ENCODE results near the gene APOBEC4.
"Not testable (repeated sequence)": the region's sequence is repeated elsewhere in the genome, so short reads cannot be mapped to it uniquely, and the experiment has no call there.

The APOBEC4 gene

DNA sequence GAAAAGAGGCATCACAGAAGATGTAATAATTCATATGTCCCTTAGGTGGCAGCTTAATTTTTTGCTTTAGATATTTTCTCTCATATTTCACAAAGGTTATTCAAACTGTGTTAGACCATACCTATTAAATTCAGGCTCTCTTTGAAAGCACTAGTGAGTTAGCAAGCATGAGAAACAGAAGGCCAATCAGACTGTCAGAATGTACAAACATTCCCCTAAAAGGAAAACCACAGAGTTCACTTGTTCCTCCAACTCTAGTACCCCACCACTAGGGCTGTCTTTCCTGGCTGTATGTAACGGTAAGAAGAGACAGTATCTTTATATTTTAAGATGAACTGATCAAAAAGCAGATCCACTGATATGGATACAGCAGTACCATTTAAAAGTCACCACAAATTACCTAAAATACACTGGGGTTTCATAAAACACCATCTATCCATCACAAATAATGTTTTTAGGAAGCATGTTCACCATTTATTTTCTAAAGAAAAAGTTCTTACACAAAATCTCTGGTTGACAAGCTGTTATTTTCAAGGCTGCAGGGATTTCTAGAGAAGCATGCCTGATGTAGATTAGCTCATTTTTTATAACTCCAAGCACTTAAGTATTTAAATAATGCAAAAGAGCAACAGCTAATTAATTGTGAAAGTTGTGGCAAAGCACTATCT, 19.3 kb downstream of the APOBEC4 start:
- DNase-seq: peak; percentile 47

DNA sequence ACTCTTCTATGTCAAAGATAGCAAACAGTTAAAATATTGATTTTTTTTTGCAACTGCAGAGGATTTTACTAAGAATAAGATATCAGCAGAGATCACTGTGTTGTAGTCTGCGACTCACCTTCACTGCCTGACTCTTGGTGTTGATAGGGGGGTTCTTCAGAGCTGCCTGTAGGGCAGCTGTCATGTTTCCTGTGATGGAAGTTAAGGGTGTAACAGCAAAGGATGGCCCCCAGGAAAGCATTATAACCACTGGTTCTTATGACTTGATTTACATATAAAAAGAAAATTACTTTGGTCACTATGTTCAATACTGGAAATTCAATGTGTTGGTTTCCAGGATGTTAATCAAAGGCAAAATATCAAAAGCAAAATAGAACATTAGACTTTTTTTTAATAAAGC, 20.2 kb downstream of the APOBEC4 start:
- no peak for DNase-seq

DNA sequence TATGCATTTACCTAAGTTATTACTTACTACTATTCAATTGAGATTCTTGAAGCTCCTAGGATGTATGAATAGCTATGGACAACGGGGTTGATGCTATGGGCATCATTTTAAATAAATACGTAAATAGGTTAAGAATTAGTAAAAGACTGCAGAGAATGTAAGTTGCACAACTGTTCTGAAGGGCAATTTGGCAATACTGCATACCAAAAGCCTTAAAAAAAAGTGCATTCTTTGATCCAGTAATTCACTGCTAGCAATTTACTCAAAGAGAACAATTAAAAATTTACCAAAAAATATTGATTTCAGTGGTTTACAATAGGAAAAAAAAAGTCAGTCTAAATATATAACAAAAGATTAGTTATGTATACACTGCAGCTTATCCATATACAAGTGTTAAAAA, 21.0 kb downstream of the APOBEC4 start:
- DNase-seq: peak; percentile 39

DNA sequence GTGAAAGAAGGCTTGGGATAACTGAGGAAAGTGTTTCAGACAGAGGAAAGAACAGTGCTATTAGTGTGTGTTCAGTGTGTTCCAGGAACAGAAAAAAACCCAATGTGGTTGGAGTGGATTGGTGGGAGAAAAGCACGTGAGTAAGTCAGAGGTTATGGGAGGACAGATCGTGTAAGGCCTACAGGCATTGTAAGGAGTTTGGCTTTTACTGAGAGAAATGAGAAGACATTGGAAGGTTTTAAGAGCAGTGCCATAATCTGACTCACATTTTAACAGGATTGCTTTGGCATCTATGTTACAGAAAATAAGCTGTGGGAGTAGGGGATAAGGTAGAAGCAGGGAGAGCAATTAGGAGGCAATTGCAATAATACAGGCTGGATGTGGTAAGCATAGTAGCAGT, 22.4 kb downstream of the APOBEC4 start:
- peak; percentile 23 for DNase-seq

DNA sequence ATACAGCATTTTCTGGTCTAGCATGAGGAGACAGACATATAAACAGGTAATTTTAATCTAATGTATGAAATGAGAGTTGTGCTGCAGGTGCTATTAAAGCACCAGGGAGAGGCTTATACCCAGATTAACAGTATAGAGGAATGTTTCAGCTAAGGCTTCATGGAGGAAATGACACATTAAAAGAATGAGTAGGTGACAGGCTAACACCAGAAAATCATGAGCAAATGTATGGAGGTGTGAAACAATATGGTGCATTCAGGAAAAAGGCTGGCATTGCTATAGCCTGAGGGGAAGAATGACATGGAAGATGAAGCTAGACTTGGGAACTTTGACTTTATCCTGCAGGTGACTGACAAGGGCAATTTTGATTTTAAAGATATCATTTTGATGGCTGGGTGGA, 24.6 kb downstream of the APOBEC4 start:
- no peak for DNase-seq

DNA sequence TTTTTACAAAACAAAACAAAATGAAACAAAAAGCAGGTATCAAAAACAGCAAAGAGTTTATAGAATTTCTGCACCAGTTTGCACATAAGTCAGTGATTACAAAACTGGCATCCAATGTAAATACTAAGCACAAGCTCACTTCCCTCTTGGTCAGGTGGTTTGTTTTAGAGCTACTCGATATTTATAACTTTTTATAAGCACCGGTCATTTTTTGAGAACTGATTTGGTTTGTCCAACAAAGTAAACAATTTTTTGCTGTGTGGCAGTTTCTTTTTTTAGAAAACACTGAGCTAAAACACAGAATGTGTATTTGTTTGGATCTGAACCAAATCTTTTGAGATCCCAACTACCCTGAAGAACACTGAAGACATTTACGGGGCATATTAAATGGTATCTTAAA, 26.9 kb downstream of the APOBEC4 start:
- DNase-seq: not testable (repeated sequence)

DNA sequence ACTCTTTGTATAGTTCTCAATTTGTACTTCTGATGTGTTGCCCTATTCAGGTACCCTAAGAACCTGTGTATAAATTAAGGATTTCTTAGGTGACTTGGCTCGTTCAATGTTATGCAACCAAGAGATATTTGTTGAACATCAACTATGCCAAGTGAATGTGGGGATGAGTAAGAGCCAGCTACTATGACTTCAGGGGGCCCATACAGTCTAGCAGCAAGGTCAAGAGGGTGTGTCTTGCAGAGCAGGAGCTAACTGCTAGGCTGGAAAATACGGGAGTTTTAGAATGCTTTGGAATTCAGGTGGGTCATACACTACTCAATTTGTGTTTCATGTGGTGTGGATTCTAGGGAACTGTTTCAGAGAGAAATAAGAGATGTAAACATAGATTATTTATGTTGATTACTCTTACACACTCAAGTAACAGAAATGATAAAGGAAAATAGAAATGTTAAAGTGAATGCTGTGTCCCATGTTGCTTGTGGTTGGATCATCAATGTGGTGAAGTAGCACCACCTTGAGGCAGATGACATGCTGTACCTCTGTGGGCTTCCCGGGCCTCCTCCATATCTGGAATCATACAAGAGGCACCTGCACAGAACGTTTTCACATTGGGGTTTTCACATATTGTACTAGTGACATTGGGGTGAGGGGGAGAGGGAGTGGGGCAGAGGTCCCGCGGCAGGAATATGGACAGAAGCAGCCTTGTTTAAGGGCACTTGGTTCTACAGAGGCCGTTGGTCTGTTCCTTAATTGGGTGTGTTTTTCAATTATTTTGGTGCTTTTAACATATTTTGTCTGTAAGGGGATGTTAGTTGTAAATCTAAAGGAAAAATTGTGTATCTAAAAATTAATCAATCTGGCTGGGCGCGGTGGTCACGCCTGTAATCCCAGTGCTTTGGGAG, 30.0 kb downstream of the APOBEC4 start:
- DNase-seq: peak; percentile 65

DNA sequence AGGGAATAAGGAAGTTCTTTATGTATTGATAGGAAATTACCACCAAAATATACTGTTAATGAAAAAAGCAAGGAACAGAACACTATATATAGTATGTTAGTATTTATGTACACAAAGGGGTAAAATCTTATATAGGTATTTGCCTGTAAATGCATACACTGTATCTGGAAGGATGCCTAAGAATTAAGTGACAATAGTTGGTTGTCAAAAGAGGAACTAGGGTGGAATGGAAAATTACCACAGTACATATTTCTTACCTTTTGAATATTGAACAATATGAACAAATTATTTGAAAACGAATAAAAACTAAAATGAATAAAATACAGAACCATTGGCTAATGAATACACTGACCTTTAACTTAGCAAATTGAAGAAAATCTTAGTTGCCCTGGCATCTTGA, 31.1 kb downstream of the APOBEC4 start:
- DNase-seq: no peak

DNA sequence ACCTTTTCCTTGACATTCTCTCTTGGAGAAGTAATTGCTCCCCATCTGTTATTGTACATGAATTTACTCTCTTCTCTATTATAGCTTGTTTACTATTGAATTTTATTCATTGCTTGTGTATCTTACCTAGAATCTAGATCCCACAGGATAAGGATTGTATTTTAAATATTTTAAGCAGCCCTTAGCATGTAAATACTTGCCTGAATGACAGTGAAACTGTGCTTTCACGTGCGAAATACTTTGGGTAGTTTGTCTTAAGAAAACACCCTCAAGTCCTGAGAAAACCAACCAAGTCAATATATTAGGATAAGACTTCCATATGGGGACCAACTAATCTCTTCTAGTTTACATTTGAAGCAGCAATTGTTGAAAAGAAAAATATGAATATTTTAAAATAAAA, 32.8 kb downstream of the APOBEC4 start:
- DNase-seq: no peak

DNA sequence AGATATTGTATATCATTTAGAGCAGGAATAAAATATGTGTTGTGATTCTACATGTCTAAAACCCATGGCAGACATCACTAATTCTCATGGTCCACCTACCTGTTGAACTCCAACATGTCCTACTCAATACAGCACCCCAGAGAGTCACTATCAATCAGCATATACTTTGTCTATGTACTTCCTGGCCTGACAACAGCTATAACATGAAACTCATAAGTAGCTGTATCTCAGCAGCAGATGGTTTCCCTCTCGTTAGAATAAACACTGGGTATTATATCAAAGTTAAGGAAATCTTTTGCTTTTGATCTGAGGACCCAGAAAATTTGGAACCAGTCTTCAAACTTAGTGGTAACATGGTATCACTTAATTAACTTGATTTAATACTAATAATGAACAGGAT, 33.3 kb downstream of the APOBEC4 start:
- DNase-seq: no peak

DNA sequence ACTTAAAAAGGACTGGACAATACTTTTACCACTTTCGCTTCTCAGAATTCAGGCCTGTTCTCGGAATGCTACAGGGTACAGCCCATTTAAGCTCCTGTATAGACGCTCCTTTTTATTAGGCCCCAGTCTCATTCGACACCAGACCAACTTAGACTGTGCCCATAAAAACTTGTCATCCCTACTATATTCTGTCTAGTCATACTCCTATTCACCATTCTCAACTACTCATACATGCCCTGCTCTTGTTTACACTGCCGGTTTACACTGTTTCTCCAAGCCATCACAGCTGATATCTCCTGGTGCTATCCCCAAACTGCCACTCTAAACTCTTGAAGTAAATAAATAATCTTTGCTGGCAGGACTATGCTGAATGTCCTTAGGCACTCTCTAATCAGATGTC, 34.9 kb downstream of the APOBEC4 start:
- not testable (repeated sequence) for DNase-seq

DNA sequence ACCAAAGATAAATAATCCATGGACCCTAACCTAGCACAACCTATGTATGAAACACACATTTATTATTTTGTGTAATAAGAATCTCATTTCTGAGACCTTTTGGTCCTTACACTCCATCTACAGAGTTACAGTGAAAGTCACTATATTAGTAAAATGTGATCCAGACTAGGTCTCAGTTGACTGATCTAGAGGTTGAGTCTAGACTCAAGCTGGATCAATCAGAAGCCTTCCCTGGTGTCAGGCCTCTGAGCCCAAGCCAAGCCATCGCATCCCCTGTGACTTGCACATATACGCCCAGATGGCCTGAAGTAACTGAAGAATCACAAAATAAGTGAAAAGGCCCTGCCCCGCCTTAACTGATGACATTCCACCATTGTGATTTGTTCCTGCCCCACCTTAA, 40.1 kb downstream of the APOBEC4 start:
- DNase-seq: not testable (repeated sequence)

DNA sequence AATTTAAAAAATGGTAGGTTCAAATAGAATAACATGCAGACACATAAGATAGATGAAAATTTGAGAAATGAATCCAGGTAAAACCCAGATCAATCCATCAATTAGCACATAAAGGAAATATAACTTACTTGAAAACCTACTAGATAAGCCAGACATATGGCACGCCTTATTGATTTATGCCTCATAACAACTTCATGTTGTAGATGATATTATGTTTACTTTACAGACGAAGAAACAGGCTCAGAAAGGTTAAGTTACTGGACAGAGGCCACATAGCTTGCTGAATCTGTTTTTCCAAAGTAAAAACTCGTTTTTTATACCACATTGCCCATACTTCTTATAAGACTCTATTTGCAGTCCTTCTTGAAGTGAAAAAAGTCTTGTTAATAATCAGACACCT, 40.7 kb downstream of the APOBEC4 start:
- DNase-seq: no peak

DNA sequence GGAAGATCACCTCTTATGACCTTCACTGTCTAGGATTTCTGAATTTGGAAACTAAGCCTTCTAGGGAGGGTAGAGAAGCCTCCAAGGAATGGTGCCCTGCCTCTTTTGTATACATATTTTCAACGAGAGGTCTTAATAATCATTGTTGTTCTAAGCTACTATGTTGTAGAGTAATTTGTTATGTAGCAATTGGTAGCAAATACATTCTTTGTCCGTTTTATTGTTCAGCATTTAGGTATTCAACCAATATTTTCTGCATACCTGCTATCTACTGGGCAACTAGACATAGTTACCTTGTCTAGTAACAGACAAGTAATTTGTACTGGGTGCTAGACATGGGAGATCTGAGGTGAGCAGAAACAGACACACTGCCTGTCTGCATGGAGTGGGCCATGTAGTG, 42.1 kb downstream of the APOBEC4 start:
- no peak for DNase-seq

DNA sequence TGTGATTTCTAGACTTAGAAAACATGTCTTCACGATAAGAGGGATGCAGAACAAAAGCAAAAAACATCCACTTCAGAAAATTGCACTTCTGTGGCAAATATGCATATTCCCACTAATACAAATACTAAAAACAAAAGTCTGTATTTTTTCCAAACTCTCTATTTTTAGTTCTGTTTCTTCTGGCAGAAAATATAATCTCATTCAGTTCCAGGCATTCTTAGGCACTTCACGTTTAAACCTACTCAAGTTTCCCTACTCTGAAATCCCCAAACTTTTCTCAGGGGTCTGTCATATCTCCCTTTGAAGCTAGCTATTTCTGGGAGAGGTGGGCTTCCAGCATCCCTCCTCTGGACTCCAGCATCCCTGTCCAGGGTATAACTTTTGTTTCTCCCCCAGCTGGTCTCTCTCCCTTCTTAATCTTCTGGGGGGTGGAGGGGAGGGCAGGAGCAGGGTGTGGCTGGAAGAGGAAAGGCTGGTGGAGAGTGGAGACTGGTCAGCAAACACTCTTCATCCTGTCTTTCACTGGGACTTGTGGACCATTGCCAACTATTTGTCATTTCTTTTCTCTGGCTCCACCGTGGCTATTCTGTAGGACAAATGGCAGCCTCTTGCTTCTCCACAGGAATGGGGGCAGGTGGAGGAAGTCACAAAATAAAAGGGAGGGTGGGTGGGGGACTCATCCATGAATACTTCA, 43.2 kb downstream of the APOBEC4 start:
- DNase-seq: peak; percentile 18

DNA sequence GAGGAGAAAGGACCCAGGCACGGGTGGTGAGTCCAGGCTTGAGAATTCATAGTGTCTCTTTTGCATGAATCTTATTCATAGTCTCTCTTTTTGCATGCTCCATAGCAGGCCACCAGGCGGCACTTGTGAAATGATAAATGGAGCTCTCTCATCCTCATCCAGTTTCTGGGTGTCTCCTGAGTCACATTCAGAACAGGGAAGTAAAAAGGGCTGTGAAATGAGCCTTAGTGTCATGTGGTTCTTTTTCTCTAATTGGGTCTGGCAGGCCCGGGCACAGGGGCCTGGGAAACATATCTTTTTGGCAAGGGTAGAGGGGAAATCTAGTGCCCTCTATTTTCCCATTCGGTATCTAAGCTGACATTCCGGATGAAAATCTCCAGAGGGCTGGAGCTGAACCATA, 43.8 kb downstream of the APOBEC4 start:
- peak; percentile 34 for DNase-seq

DNA sequence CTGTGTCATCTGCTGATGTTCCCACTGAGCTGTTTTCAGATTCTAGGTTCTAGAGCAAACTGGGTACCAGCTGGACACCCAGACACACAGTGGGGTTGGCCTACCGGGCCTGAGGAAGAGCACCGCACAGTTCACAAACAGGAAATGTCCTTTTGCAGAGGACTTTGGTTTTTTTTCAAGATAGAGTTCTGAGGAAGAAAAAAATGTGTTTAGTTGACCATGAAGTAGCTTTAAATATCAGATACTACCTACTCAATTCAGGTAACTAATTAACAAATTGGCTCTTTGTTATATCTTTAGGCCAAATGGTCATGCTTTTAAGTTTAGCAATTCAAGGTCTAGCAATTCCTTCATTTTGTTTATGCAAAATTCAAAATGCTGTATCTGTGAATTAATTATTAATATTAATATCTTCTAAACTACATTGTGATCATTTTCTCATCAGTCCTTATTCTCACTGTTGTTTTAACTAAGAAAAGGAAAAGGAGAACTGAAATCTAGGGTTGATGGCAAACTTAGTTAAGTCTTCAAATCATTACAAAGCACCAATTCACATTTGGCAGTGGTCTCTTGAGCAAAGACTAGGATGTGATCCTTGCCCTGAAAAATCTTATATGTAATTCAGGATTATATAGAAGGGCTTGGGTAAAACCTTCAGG, 45.7 kb downstream of the APOBEC4 start:
- DNase-seq: no peak

DNA sequence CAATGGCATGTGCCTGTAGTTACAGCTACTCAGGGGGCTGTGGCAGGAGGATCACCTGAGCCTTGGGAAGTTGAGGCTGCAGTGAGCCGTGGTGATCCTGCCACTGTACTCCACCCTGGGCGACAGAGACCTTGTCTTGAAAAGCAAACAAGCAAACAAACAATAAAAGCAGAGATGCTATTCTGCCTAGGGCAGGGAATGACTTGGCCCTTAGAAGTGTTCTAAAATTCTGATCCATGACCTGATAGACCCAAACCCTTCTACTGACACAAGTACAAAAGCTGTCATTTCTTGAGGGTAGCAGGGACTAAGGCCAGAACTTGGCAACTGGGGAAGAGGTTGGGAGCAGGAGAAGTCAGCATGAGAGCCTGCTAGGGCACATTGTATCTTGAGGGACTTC, 47.2 kb downstream of the APOBEC4 start:
- DNase-seq: no peak

DNA sequence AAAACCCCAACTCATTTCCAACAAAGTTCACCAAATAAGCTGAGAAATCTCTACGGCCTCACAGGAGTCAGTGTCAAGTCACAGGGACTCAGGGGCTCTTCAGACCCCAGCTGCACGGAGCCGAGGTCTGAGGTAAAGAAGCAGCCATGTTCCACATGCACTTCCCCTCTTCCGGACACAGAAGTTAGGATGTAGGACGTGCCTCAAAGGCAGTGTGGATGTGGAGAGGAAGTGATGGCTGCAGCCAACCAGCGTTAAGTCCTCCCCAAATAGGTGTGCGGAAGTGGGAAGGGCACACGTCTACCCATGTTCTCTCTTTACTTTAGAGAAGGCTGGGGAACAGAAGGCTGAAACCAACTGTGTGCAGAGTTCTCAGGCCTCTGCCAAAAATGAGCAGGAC, 48.3 kb downstream of the APOBEC4 start:
- no peak for DNase-seq

DNA sequence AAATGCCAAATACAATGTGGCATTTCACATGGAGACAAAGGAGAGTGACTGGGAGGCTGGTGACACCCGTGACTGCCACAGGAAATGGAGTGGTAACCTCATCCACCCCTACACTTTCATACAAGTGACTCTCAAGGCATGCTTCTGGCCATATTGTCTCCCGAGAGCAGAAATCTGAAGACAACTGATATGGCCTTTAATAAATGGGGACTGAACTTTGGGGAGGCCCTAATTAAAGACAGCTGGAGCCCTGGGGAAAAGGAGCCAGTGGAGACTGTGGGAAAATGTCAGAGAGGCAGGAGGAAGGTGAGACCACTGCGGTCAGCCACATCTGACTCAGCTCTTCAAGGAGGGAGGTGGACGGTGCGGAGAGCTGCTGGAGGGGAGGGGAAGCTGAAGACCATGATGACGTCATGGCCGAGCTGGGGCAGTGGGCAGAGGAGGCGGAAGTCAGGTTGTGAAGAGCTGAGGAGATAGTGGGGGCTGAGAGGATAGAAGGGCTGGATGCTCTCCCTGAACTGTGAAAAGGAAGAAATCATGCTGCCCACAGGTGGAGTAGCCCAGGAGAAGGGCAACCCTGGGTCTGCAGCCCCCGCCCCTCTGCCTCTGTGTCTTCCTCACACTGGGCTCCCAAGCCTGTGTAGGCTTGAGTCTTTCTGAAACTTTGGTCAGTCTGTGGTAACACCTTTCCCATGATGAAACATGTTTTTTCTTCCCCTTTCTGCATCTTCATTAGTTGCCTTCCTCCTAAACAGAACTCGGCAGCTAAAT, 48.9 kb downstream of the APOBEC4 start:
- DNase-seq: no peak

DNA sequence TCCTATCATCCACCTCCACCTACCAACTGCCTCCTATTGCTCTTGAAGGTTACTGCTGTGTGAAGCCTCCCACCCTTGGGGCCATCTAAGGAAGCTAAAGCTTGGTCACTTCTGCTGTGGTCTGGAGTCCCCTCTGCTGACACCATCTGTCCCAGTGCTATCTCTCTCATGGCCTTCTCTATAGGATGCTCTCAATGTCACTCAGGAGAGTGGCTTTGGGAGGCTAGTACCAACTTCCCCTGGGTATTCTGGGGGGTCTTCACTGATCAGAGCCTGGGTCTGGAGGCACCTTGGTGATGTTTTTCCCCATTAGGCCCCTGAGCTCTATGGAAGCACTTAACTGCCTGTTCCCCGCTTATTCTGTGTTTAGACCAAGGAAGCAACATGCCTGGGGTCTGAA, 50.6 kb downstream of the APOBEC4 start:
- DNase-seq: no peak

DNA sequence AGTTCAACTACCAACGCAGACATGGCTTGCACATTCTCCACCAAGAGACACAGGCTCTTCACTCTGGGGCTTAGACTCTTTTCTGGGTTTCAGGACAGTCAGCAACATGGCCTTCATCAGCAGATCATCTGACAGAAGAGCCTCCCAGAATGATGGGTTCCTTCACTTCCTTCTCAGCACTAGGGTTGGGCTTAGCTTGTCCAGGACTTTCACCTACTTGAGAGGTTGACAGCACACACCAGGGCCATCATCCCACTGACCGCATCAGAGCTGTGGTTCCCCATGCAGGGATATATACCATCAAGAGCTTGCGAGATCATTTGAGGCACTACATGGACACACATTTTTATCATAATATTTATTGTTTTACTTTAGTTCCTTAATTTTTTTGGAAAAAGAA, 52.5 kb downstream of the APOBEC4 start:
- DNase-seq: no peak

DNA sequence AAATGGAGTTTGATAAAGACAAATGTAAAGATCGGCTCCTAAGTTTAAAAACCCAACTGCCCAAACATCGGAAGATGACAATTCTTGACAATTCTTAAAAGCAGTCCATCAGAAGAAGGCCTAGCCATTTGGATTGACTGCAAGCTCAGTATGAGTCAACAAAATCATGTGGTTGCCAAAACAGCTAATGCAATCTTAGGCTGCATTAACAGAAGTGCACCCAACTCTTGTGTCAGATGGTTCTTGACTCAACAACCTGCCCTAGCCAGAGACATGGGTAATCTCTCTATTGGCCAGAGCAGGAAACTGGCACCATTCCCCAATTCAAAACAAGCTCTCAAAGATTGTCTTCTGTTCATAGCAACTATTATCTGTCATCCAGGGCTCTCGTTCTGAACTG, 53.0 kb downstream of the APOBEC4 start:
- no peak for DNase-seq

All from NCI-H2227 treated with DMSO at 0.1 percent for 48 hours (cell line).